Pancreas (tissue), 10 donors: Measurements from ENCODE around the gene DKK3. TPM values are rescaled to one million over a fixed set of nuclear protein-coding genes. Genes with fewer than 3 reads are reported as not detected.
A peak's percentile ranks its signal among the peaks of the same experiment; 100 is the strongest.

Source experiments
- ATAC-seq, 4 donors: fragments of 200-7000 bp; cut with Tn5 transposase; one replicate each; pipeline versions ENCODE4 v1.8.0 to v1.9.1; 2020; ENCODE audit warnings: mild to moderate bottlenecking in 4 of 4, moderate library complexity in 4 of 4
- DNase-seq, 6 donors: peaks; one replicate each; pipeline ENCODE4 v3.0.0-alpha.2; 2020
- FAIRE-seq: peaks from 2 replicates; lab custom pipeline; 2012; peaks lifted over from hg19 to GRCh38; lab: Jason Lieb, UNC
- H3K27ac ChIP-seq, 4 donors: fragments of 200-600 bp; sonication (generic); 1 replicate in 3 of 4; 2 replicates in 1 of 4; pipeline versions ENCODE4 v1.5.0 to v1.8.0; 2020
- H3K27me3 ChIP-seq, 4 donors: fragments of 200-600 bp; one replicate each; pipeline ENCODE4 v1.8.0; 2021
- H3K36me3 ChIP-seq, 3 donors: fragments of 200-600 bp; sonication (generic) in 1 of 3; one replicate each; pipeline versions ENCODE4 v1.5.0 to v1.8.0; 2020 to 2021
- H3K4me1 ChIP-seq, 3 donors: fragments of 200-600 bp; one replicate each; pipeline ENCODE4 v1.8.0; 2021
- H3K4me3 ChIP-seq, 4 donors: fragments of 200-600 bp; sonication (generic) in 2 of 4; one replicate each; pipeline versions ENCODE4 v1.5.0 to v1.8.0; 2020 to 2021
- H3K9me3 ChIP-seq, 4 donors: fragments of 200-600 bp; one replicate each; pipeline ENCODE4 v1.8.0; 2021
- CTCF ChIP-seq, 4 donors: fragments of 200-600 bp; sonication (generic) in 3 of 4; IDR thresholded peaks; one replicate each; pipeline versions ENCODE4 v1.5.0 to v1.8.0; 2021; ENCODE audit warnings: antibody characterized with exemption in 4 of 4
- WGBS, 2 donors: extraction: QIAGEN DNeasy Blood & Tissue Kit; methylation state at CpG; one replicate each; pipeline ENCODE4 v1.1.7; 2013; 5-methylcytosine and 5-hydroxymethylcytosine counted together
- intact Hi-C, 3 donors: fragments of 100-400 bp; cut with DNase I; formaldehyde crosslinking; loops; one replicate each; pipeline versions ENCODE4 v1.11.1 to v1.14.2; 2022
- polyA plus RNA-seq, 2 donors: library from polyadenylated mRNA; stranded (reverse); fragments of 200-250 nt; gene quantifications; one replicate each; pipeline ENCODE4 v1.2.3, GENCODE V29; 2013
- total RNA-seq, 6 donors: library from RNA; stranded (reverse); fragmentation: NEBNext Ultra II Directional in 4 of 6; extraction: Animal tissue kit (Norgen Biotek cat#: 25700) in 4 of 6; gene quantifications; one replicate each; pipeline versions ENCODE4 v1.2.1 to v1.2.4, GENCODE V29; 2021 to 2023
- donor health status: healthy with polysubstance abuse.
- donor health status: DM: no; HTN: no; CAD: no; lungs with moderate emphysema.
- donor health status: DM: no; HTN: no; CAD: no.
- donor health status: control.
- donor health status: control.
- donor health status: Bipolar disorder and iron deficiency.
- donor health status: DM: yes; HTN: yes; CAD: no.
- donor health status: DM: no; HTN: no; CAD: no.
- donor health status: DM: no; HTN: no; CAD: no.
- donor health status: DM: yes; HTN: yes; CAD: no.

Gene DKK3
- total and polyA plus RNA-seq, 8 donors, result 2.7 to 10.5 (median 5.8) TPM

GRCh38 chr11:11967669-11968510 is 40.5 kb downstream of the DKK3 start:
- intact Hi-C loops, result no loop called here
- FAIRE-seq, result no peak
- DNase-seq, result no peak
- H3K9me3 ChIP-seq, result no peaks in the 10 kb centered on the region
- WGBS, 2 donors, result 89 to 91% methylated on average over 11 of the region's 11 CpGs
- no peaks in the 10 kb centered on the region for H3K36me3 ChIP-seq
- no peaks in the 10 kb centered on the region for H3K4me1 ChIP-seq
- no peaks in the 10 kb centered on the region for H3K27me3 ChIP-seq
- H3K4me3 ChIP-seq, result no peak overlapping the region
- ATAC-seq, result no peak
- TF ChIP-seq CTCF (IDR thresholded peaks at IDR 0.05), result no peak
- no peak overlapping the region for H3K27ac ChIP-seq

- Histone ChIP-seq H3K27ac (no peak overlapping the region), H3K4me3 (no peak overlapping the region), H3K36me3 (no peaks in the 10 kb centered on the region), H3K9me3 (no peaks in the 10 kb centered on the region), H3K4me1 (no peaks in the 10 kb centered on the region), H3K27me3 (no peaks in the 10 kb centered on the region)
- ATAC-seq, result peak; percentile 57 to 92 (median 84)
- FAIRE-seq, result no peak
- TF ChIP-seq CTCF (IDR thresholded peaks at IDR 0.05), result peak; percentile 63 to 79 (median 73)
- 64 to 65% methylated on average over 15 of the region's 15 CpGs for WGBS, 2 donors
- peak; percentile 38 to 89 (median 78) for DNase-seq
- intact Hi-C loops, result no loop called here
Observed at GRCh38 chr11:11966826-11967668, 41.4 kb downstream of the DKK3 start.

GRCh38 chr11:11966354-11966741 is 42.1 kb downstream of the DKK3 start:
- H3K27ac ChIP-seq, result no peak overlapping the region
- WGBS, 2 donors, result 90 to 95% methylated on average over 7 of the region's 7 CpGs
- no peaks in the 10 kb centered on the region for H3K36me3 ChIP-seq
- no peak for TF ChIP-seq CTCF (IDR thresholded peaks at IDR 0.05)
- intact Hi-C loops, result no loop called here
- H3K27me3 ChIP-seq, result no peaks in the 10 kb centered on the region
- H3K4me1 ChIP-seq, result no peaks in the 10 kb centered on the region
- DNase-seq (peak in 1 of 6 donors; percentile 7), ATAC-seq (no peak), FAIRE-seq (no peak)
- H3K4me3 ChIP-seq, result no peak overlapping the region
- no peaks in the 10 kb centered on the region for H3K9me3 ChIP-seq

GRCh38 chr11:11965656-11966353 is 42.6 kb downstream of the DKK3 start:
- no peak overlapping the region for H3K4me3 ChIP-seq
- DNase-seq (peak in 1 of 6 donors; percentile 7), ATAC-seq (no peak), FAIRE-seq (no peak)
- intact Hi-C loops, result no loop called here
- no peaks in the 10 kb centered on the region for H3K9me3 ChIP-seq
- TF ChIP-seq CTCF (IDR thresholded peaks at IDR 0.05), result no peak
- WGBS, 2 donors, result 86 to 92% methylated on average over 10 of the region's 10 CpGs
- no peaks in the 10 kb centered on the region for H3K4me1 ChIP-seq
- no peaks in the 10 kb centered on the region for H3K27me3 ChIP-seq
- H3K36me3 ChIP-seq, result no peaks in the 10 kb centered on the region
- no peak overlapping the region for H3K27ac ChIP-seq
